ENCODE data around the gene SLC9A9.

SLC9A9 gene

DNA sequence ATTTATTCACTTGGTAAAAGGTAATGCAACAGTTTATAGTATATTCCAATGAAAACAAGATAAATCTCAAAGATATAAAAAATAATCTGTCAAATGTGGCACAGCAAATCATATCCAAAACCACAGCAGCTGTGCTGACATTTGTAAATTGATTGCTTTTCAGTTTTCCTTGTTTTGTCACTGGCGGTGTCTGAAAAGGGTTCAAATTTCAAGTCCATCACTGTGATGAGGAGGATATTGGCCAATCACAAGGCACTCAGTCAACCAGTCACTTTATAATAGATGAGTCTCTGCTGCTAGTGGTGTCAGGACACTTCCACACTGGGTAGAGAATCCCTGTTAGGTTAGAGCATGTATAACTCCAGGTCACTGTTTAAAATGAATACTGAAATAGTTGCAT is 154.8 kb downstream of the SLC9A9 start:
- DNase-seq (ENCODE audit: low read depth) = no peak
- TF ChIP-seq, protein P1, sequence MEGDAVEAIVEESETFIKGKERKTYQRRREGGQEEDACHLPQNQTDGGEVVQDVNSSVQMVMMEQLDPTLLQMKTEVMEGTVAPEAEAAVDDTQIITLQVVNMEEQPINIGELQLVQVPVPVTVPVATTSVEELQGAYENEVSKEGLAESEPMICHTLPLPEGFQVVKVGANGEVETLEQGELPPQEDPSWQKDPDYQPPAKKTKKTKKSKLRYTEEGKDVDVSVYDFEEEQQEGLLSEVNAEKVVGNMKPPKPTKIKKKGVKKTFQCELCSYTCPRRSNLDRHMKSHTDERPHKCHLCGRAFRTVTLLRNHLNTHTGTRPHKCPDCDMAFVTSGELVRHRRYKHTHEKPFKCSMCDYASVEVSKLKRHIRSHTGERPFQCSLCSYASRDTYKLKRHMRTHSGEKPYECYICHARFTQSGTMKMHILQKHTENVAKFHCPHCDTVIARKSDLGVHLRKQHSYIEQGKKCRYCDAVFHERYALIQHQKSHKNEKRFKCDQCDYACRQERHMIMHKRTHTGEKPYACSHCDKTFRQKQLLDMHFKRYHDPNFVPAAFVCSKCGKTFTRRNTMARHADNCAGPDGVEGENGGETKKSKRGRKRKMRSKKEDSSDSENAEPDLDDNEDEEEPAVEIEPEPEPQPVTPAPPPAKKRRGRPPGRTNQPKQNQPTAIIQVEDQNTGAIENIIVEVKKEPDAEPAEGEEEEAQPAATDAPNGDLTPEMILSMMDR (IDR thresholded peaks at IDR 0.05; ENCODE audit: low read depth, low read length, missing control alignments) = no peak
- H3K4me3 ChIP-seq (ENCODE audit: low read depth, low read length) = no peak overlapping the region

DNA sequence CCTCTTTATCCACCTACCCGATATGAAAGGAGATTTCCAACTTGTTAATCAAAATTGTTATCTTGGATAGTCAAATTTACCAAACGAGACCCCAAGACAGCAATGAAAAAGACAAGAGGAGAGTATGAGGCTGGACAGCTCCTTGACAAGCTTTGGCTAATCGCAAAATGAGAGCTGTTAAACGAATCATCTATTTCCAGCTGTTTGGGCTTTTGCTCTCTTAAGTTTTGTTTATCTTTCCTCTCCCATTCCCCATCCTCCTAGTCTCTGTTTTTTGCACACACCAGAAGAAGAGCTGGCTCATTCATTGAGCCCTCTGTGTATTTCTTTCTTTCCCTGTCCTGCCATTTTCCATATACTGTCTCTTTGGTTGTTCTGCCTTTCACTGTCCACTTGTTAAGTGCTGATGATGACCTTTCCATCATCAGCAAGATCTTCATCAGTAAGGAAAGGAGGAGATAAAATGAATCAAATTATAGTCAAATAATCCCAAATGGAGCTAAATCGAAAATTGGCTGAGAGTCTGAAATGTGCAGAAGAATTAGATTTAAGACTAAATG is 161.6 kb downstream of the SLC9A9 start:
- DNase-seq (ENCODE audit: low read depth) = no peak
- H3K4me3 ChIP-seq (ENCODE audit: low read depth, low read length) = no peak overlapping the region
- TF ChIP-seq, protein P1 (IDR thresholded peaks at IDR 0.05; ENCODE audit: low read depth, low read length, missing control alignments) = no peak

DNA sequence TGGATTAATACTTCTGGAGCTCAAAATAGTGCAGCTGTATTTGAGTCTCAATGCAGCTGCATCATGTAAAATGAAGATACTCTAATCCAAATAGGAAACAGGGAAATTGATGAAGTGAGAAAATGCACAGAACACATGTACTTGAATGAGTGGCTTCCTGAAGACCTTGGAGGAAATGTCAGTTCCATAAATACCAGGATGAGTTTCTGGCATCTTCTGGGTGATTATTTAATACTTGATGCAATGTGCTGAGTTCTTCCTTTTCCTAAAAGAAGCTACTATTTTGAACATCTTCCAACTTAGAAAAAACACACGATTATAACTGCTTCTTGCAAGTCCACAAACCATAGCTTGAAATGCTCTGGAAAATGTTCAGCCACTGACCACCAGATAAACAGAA is 162.8 kb downstream of the SLC9A9 start:
- H3K4me3 ChIP-seq (ENCODE audit: low read depth, low read length) = no peak overlapping the region
- TF ChIP-seq, protein P1 (IDR thresholded peaks at IDR 0.05; ENCODE audit: low read depth, low read length, missing control alignments) = no peak
- DNase-seq (ENCODE audit: low read depth) = no peak

DNA sequence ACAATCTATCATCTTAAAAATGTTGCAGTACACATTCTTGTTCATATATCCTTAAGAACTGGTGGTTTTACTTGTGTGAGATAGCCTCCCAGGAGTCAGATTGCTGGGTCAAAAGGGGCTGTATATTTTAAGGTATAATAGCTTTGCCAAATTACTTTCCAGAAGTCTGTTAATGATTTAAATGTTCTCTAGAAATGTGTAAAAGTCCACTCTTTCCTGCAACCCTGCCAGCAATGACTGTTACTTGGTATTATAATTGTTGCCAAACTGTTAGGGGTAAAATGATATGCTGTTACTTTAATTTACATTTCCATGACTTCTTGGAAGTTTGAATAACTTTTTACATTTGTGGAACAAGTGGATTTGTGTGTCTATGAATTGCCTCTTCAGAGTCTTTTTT is 170.8 kb downstream of the SLC9A9 start:
- H3K4me3 ChIP-seq (ENCODE audit: low read depth, low read length) = no peak overlapping the region
- no peak for DNase-seq (ENCODE audit: low read depth)
- TF ChIP-seq, protein P1 (IDR thresholded peaks at IDR 0.05; ENCODE audit: low read depth, low read length, missing control alignments) = no peak

DNA sequence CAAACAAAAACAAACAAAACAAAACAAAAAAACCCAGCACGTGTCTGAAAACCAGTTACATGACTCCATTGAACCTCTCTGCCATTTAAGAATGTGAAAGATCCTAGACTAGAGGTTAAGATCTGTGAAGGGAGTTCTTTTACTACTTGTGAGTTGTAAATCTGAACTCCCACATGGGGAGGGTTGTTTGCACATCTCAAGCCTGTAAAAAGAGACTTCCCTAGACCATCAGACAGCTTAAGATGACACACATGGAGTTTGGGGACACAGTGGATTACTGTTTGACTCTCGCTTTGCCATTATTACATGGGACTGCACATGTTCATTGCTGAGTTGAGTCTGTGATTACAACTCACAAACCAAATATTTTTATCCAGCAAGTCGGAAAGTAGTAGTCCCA is 171.5 kb downstream of the SLC9A9 start:
- no peak for DNase-seq (ENCODE audit: low read depth)
- TF ChIP-seq, protein P1 (IDR thresholded peaks at IDR 0.05; ENCODE audit: low read depth, low read length, missing control alignments) = no peak
- H3K4me3 ChIP-seq (ENCODE audit: low read depth, low read length) = no peak overlapping the region

DNA sequence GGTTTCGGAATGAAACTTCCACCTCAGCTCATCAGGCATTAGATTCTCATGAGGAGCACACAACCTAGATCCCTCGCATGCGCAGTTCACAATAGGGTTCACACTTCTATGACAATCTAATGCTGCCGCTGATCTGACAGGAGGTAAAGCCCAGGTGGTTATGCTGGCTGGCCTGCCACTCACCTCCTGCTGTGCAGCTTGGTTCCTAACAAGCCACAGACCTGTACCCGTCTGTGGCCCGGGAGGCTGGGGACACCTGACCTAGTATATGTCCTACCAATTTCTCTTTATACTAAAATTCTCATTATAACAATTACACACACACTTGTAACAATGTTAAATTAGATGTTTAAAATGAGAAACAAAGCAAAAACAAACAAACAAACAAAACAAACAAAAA is 172.2 kb downstream of the SLC9A9 start:
- DNase-seq (ENCODE audit: low read depth) = no peak

More for the DNA sequence above, 172.2 kb downstream of the SLC9A9 start:
- no peak overlapping the region for H3K4me3 ChIP-seq (ENCODE audit: low read depth, low read length)
- TF ChIP-seq, protein P1 (IDR thresholded peaks at IDR 0.05; ENCODE audit: low read depth, low read length, missing control alignments) = no peak
